22Rv1 (cell line): Measurements from ENCODE around the gene MAPK13.

Source experiments
- H3K27ac ChIP-seq: fragments of 450-650 bp; 2 replicates; pipeline ENCODE4 v1.5.1; 2017
- ZFX ChIP-seq: fragments of 450-650 bp; IDR thresholded peaks from 2 replicates; pipeline ENCODE4 v1.6.1; 2017; ENCODE audit warnings: antibody characterized with exemption, borderline replicate concordance
- TF ChIP-seq, protein P1 (sequence below): fragments of 450-650 bp; IDR thresholded peaks from 2 replicates; pipeline ENCODE4 v1.5.1; 2017; ENCODE audit warnings: mild to moderate bottlenecking

MAPK13 gene

GRCh38 chr6:36169023-36170007, 39.0 kb downstream of the MAPK13 start:
- H3K27ac ChIP-seq, result no peak overlapping the region
- TF ChIP-seq, protein P1, sequence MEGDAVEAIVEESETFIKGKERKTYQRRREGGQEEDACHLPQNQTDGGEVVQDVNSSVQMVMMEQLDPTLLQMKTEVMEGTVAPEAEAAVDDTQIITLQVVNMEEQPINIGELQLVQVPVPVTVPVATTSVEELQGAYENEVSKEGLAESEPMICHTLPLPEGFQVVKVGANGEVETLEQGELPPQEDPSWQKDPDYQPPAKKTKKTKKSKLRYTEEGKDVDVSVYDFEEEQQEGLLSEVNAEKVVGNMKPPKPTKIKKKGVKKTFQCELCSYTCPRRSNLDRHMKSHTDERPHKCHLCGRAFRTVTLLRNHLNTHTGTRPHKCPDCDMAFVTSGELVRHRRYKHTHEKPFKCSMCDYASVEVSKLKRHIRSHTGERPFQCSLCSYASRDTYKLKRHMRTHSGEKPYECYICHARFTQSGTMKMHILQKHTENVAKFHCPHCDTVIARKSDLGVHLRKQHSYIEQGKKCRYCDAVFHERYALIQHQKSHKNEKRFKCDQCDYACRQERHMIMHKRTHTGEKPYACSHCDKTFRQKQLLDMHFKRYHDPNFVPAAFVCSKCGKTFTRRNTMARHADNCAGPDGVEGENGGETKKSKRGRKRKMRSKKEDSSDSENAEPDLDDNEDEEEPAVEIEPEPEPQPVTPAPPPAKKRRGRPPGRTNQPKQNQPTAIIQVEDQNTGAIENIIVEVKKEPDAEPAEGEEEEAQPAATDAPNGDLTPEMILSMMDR, result no peak
- no peak for TF ChIP-seq ZFX

GRCh38 chr6:36170704-36171103, 40.4 kb downstream of the MAPK13 start:
- H3K27ac ChIP-seq, result no peak overlapping the region
- no peak for TF ChIP-seq ZFX
- TF ChIP-seq, protein P1, result no peak

GRCh38 chr6:36171573-36171972, 41.3 kb downstream of the MAPK13 start:
- no peak for TF ChIP-seq ZFX
- TF ChIP-seq, protein P1, result no peak
- no peak overlapping the region for H3K27ac ChIP-seq

DNA sequence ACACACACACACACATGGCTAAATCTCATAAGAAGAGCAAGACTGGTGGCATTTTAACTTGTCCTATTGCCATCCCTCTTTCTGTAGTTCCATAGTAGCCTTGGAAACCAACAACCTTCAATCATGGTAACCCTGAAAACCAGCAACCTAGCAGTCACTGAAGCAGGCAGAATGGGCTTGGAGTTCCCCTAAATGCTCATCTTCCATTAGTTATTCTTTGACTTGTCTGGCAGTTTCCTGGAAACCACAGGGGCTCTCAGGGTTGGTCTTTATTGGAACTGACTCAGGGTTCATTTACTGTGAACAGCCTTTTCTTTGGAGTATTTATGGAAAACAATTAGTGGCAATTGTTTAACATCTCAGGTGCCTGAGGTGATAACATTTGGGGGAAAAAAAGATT, 46.9 kb downstream of the MAPK13 start:
- TF ChIP-seq, protein P1, result no peak
- no peak for TF ChIP-seq ZFX
- no peak overlapping the region for H3K27ac ChIP-seq

DNA sequence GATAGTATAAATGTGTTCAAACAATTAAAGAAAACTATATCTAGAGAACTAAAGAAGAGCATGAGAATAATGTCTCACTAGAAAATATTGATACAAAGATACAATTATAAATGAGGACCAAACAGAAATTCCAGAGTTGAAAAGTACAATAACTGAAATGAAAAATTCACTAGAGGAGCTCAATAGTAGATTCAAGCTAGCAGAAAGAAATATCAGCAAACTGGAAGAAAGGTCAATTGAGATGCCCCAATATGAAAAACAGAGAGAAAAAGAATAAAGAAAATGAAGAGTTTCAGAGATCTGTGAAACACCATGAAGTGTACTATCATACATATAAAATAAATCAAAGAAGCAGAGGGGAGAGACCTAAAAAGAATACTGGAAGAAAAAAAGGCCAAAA, 48.2 kb downstream of the MAPK13 start:
- TF ChIP-seq, protein P1, result no peak
- no peak for TF ChIP-seq ZFX
- H3K27ac ChIP-seq, result no peak overlapping the region

GRCh38 chr6:36180126-36180525, 49.8 kb downstream of the MAPK13 start:
- H3K27ac ChIP-seq, result no peak overlapping the region
- TF ChIP-seq, protein P1, result no peak
- TF ChIP-seq ZFX, result no peak

DNA sequence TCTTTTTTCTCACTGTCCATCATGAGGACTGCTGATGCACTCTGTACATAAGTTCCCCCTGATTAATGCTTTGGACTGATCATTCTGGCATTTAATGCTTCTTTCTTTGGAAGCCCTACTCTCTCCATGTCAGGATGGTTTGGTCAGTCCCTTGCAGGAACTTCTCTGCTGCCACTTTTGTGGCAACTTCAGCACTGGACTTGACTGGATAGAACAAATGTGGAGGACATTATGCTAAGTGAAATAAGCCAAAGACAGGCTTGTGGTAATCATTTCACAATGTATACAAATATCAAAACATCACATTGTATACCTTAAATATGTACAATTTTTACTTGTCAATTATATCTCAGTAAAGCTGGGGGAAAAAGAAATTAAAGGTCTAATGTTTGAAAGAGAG, 54.0 kb downstream of the MAPK13 start:
- TF ChIP-seq, protein P1, result no peak
- TF ChIP-seq ZFX, result no peak
- no peak overlapping the region for H3K27ac ChIP-seq
